T-helper 2 cell (primary cell): ENCODE measurements around the gene MDFI.

ENCODE experiments used
- DNase-seq, 5 experiments: peaks; one replicate each; pipeline versions ENCODE4 v3.0.0 to v3.0.0-alpha.2; 2012 to 2022

The MDFI gene

GRCh38 chr6:41651246-41651961, 13.1 kb downstream of the MDFI start:
- no peak for DNase-seq

DNA sequence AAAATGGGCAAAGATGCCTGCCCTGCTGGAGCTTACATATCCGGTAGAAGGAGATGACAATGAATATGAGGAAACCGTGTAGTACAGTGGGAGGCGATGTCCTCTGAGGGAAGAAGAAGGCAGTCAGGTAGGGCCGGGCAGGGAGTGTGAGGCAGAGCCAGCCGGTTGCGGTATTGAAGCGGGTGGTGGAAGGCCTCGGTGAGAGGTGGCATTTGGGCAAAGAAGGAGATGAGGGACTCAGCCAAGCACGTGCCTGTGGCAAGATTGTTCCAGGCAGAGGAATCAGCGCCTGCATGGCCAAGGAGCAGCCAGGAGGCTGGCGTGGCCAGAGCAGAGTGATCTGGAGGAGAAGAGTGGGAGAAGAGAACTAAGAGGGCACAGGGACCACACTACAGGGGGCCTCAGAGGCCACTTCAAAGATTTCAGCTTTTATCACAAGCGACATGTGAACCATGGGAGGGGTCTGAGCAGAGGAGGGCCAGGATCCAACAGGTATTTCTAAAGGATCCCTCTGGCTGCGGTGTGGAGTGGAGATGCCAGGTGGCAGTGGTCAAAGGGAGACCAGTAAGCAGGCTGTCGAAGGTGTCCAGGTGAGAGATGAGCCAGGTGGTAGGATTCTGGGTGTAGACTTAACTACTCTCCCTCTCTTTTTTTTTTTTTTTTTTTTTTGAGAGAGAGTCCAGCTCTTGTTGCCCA, 13.8 kb downstream of the MDFI start:
- DNase-seq = no peak

- no peak for DNase-seq
These were observed 14.8 kb downstream of the MDFI start for GRCh38 chr6:41652866-41653652.

- DNase-seq = no peak
These were observed 15.4 kb downstream of the MDFI start for GRCh38 chr6:41653691-41654090.

DNA sequence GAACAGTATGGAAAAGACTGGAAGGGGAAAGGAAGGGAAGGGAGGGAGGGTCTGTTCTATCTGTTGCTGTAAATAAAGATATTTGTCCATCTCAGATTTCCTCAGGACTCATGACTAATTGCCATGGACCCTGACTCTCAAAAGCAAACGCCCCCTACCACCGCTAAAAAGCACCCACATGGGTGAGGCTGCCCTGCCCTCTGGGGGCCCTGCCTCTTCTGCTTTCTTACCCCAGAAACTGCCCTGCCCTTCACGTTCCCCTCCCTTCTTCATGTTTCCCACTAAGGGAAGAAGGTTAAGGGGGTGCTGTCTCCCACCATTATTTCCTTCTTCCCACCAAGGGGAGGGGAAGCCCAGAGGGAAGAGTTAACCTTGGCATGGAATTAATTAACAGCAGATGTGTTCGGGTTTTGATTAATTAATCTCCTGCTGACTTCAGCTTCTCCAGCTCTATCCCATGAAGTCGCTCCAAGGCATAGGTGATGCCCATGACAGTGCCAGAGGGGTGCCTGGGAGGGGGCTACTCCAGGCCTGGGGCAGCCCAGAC, 16.0 kb downstream of the MDFI start:
- DNase-seq = no peak

DNA sequence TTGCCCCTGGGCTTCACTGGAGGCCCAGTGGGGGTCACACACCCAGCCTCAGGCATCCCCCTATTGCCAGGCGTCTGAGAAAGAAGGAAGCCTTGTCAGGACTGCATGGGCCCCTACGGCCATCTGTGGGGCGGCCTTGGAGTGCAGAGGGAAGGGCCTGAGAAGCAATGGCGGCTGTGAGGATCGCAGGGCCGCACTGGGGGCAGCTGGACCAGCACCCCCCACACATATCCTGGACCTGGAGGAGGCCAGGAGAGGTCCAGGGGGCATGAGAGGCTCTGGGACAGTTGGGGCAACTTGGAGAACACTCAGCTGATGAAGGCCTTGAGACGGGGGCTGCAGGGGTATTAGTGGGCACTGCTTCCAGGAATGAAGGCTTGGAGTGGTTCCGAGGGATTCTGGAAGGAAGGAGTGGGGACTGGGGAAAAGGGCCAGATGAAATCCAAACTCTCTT, 16.5 kb downstream of the MDFI start:
- no peak for DNase-seq

DNA sequence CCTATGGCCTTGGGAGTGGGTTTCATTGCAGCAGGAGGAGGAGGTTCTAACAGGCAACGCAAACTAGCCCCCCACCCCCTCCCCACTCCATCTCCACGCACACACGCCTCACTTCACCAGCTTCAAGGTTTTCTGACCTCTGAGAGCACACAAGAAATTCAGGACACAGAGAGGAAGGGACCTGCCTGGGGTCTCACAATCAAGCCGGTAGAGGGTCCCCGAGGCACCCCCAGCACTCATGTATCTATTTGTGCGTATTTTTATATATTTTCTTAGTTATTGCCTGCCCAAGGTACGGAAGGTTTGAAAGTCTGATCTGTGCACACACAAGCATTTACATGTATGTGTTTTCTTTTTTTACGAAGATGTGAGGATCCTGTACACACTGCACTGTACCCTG, 16.9 kb downstream of the MDFI start:
- DNase-seq = no peak

DNA sequence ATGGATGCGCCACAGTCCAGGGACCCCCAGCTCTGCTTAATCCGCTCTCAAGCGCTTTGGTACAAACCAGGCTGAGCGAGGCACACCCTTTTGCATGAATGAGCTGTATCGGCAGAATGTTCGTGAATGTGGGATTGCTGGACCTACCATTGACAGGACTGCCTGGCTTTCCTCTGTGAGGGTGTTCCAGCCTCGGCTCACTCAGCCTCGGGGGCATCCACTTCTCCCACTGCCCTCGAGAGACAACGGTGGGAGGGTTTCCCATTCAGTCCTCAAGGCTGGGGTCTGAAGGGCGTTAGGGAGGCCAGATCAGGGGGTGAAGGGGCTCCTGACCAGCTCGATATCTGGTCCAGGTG, 17.4 kb downstream of the MDFI start:
- DNase-seq = no peak

GRCh38 chr6:41656002-41656691, 17.9 kb downstream of the MDFI start:
- DNase-seq = no peak

DNA sequence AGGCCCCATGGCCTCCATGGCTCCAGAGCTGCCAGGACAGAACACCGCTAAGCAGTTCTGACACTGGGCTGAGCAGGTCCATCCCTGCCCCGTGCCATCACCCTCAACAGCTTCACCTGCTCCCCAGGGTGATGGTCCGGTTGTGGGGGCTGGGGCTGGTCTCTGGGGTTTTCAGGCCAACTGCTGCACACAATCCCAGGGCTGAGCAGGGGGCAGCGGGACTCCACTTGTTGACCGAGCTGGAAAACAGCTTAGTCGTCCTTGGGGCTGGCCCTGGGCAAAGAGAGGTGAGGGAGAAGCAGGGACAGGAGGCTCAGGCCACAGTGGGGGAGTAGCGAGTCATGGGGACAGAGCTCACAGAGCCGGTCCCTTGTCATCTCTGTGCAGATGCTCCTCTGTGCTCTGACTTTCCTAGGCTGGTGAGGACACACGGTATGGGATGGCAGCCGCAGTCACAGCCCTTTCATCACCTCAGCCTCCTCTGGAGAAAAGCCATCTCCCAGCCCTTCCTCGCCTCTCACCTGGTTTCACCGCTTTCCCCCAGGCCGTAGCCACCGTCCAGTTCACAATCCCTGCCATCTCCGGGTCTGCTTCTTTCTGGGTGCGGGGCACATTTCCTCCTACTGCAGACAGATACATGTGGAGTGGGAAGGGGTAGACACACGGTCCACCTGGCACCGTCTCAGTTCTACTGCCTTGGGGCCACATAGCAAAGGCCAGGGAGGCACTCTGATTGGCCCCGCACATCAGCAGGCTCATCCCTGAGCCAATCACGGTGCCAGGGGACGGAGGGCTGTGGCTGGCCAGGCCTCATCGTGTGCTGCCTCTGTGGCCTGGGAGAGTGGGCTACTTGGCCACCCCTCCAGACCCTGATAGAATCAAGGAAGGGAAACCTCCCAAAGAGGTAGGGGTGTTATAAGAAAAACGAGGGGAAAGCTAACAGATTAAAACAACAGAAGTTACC, 19.1 kb downstream of the MDFI start:
- DNase-seq = no peak

DNA sequence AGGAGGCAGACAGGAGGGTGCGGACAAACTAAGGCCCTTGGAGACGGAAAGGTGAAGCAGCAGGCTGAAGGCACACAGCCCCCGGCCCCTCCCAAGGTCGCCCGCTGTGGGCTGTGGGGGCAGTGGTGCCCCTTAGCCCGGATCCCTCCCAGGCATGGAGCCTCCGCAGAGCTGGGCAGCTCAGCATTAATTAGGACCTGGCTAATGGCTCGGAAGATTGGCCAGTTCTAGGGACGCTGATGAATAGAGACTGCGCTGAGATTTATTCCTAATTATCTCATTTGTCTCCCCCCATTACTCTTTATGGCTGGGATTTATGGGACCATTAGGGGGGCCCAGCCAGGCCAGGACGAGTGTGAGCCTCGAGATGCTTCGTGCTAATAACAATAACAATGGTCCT, 20.4 kb downstream of the MDFI start:
- no peak for DNase-seq

DNA sequence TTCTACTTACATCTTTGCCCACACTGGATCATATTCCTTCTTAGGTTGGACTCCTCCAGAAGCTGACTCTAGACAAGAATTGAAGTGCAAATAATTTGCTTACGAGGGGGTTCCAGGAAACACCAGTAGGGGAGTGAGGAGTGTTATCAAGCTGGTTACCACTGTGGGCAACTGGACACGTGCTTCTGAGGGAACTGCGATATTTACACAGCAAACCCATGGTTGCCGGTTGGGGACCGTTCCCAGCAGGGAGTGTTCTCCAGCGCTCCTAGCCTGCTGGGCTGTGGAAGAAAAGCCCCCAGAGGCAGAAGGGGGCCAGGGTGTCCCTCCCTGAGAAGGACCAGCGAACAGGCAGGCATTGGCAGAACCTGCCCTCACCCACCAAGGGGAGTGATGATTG, 21.7 kb downstream of the MDFI start:
- DNase-seq = no peak

DNA sequence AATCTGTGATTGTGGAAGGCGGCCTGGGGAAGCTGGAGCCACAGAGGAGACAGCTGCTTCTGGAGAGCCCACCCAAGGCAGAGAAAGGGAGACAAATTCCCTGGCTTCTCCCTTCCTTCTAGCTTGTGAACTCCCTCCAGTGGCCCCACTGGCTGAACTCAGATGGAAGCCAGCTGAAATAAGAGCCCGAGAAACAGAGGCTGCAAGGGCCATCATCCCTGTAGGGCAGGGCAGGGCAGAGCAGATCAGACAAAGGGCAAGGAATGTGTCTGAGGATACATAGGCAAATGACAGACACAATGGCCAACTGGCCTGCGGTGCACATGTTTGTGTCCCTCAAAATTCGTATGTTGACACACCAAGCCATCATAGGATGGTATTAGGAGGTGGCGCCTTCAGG, 25.3 kb downstream of the MDFI start:
- no peak for DNase-seq

DNA sequence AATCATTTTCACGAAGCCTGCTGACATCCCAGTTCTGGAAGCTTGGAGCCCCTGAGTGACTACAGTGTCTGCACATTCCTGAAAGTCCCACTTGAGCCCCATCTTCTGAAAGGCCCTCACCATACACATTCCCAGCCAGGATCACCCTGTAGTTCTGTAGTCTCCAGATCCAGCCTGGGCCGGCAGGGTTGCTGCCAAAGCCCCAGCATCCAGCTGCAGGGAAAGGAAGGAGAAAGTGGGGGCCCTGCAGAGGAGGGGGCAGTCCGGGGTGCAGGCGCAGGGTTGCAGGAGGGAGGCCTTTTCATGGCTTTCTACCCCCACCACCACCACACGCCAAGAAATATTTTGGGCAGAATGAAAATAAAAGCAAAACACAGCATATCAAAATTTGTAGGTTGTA, 26.0 kb downstream of the MDFI start:
- DNase-seq = no peak

DNA sequence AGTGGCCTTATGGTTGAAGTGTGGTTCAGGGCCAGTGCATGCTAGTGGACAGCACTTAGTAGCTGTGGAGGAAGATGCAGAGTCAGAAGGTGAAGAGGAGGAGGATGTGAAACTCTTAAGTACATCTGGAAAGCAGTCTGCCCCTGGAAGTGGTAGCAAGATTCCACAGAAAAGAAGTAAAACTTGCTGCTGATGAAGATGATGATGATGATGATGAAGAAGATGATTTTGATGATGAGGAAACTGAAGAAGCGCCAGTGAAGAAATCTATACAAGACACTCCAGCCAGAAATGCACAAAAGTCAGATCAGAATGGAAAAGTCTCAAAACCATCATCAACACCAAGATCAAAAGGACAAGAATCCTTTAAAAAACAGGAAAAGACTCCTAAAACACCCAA, 28.9 kb downstream of the MDFI start:
- no peak for DNase-seq

GRCh38 chr6:41668968-41669367, 30.7 kb downstream of the MDFI start:
- DNase-seq = no peak

DNA sequence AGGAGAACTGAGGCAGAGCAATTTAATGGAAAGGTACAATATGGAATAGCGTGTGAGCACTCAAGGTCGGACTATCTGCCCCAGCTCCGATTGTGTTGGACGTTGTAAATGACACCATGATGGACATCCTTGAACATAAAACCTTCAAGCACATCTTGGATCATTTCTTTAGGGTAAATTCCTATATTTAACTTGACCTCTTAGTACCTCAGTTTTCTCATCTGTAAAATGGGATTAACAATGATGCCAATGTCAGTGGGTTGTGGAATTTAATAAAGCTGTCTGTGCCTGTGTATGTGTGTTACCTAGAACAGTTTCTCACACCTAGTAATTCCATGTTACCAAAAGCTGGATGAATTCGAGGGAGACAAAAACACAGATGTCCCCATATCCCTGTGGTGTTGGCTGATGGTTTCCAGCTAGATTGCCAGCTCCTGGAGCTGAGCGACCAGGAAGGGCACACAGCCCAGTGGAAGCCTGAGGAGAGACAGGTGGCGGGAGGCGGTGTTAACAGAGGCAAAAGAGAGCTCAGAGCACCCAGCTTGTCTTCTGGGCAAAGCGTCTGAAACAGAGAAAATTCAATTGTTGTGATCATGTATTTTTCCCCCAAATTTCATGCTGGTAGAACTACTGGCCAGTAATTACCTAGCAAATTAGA, 32.6 kb downstream of the MDFI start:
- no peak for DNase-seq

GRCh38 chr6:41671376-41671775, 33.1 kb downstream of the MDFI start:
- DNase-seq = no peak

GRCh38 chr6:41672016-41672415, 33.7 kb downstream of the MDFI start:
- no peak for DNase-seq

- no peak for DNase-seq
These were observed 34.8 kb downstream of the MDFI start for GRCh38 chr6:41672816-41673703.
